Measurements from ENCODE around the gene MFSD6. TPM values are rescaled to one million over a fixed set of nuclear protein-coding genes. Genes with fewer than 3 reads are reported as not detected.

MFSD6 gene
- total RNA-seq, 1 donor from 2014 or later: 50.5 TPM

- no peak overlapping the region for H3K27ac ChIP-seq
- TF ChIP-seq CTCF (IDR thresholded peaks at IDR 0.05): no peak
- DNase-seq (no peak), ATAC-seq (no peak)
- no peaks in the 10 kb centered on the region for H3K27me3 ChIP-seq (ENCODE audit: low read depth)
- no peak overlapping the region for H3K4me3 ChIP-seq
- H3K4me1 ChIP-seq: no peaks in the 10 kb centered on the region
- H3K36me3 ChIP-seq: no peaks in the 10 kb centered on the region
- intact Hi-C loops (cut with DNase I): no loop called here
- H3K9me3 ChIP-seq: no peaks in the 10 kb centered on the region
Observed at GRCh38 chr2:190547886-190548285, 139.7 kb downstream of the MFSD6 start.

- Histone ChIP-seq H3K4me1 (no peaks in the 10 kb centered on the region), H3K27ac (no peak overlapping the region), H3K9me3 (no peaks in the 10 kb centered on the region), H3K36me3 (no peaks in the 10 kb centered on the region), H3K4me3 (no peak overlapping the region), H3K27me3 (ENCODE audit: low read depth) (no peaks in the 10 kb centered on the region)
- intact Hi-C loops (cut with DNase I): no loop called here
- no peak for ATAC-seq
- no peak for TF ChIP-seq CTCF (IDR thresholded peaks at IDR 0.05)
- no peak for DNase-seq
Observed at GRCh38 chr2:190550137-190550536, 142.0 kb downstream of the MFSD6 start.

Other genes with a start within 250 kb of the MFSD6 start
- gene HIBCH, start 88.5 kb upstream of the MFSD6 start, total RNA-seq: 24.3 TPM
- gene INPP1, start 64.8 kb upstream of the MFSD6 start, total RNA-seq: 23.4 TPM
- 9.5 TPM for gene NEMP2, start 126.4 kb downstream of the MFSD6 start, total RNA-seq
- gene NAB1, start 240.7 kb downstream of the MFSD6 start, total RNA-seq: 39.9 TPM

Measured in lower lobe of right lung (tissue), 2 donors.